ENCODE data around the gene BPGM.
"Not testable (repeated sequence)": the region's sequence is repeated elsewhere in the genome, so short reads cannot be mapped to it uniquely, and the experiment has no call there.

The BPGM gene

DNA sequence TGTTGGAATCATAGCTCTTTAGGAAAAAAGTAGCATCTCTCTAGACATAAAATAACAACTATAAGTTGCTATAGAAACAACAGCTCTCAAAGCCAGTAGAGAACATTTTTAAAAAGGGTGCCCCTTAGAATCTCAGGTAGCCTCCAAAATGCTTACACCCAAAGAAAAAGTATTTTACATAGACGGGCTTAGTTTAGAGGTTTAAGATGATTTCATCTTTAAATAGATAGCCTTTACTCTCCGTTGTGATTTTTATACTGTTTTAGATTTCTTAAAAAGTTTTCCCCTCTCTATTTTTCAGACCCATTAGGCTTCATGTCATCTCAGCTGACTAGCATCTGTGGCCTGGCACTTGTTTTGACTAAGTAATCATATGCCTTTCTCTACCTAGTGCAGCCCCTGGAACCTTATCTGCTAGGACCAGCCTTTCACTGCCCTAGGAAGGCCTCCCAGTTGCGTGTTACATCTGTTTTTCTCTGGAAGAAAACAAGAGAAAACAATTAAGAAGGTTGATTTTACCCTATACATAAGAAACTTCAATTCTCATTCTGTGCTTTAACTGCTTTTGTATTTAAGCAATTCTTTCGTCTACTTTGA, 6.9 kb upstream of the BPGM start:
- TF ChIP-seq, protein P1, sequence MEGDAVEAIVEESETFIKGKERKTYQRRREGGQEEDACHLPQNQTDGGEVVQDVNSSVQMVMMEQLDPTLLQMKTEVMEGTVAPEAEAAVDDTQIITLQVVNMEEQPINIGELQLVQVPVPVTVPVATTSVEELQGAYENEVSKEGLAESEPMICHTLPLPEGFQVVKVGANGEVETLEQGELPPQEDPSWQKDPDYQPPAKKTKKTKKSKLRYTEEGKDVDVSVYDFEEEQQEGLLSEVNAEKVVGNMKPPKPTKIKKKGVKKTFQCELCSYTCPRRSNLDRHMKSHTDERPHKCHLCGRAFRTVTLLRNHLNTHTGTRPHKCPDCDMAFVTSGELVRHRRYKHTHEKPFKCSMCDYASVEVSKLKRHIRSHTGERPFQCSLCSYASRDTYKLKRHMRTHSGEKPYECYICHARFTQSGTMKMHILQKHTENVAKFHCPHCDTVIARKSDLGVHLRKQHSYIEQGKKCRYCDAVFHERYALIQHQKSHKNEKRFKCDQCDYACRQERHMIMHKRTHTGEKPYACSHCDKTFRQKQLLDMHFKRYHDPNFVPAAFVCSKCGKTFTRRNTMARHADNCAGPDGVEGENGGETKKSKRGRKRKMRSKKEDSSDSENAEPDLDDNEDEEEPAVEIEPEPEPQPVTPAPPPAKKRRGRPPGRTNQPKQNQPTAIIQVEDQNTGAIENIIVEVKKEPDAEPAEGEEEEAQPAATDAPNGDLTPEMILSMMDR (IDR thresholded peaks at IDR 0.05; ENCODE audit: insufficient read depth, missing control alignments), result no peak
- no peak for DNase-seq (ENCODE audit: insufficient read length, low spot score)
- no peak for FAIRE-seq

DNA sequence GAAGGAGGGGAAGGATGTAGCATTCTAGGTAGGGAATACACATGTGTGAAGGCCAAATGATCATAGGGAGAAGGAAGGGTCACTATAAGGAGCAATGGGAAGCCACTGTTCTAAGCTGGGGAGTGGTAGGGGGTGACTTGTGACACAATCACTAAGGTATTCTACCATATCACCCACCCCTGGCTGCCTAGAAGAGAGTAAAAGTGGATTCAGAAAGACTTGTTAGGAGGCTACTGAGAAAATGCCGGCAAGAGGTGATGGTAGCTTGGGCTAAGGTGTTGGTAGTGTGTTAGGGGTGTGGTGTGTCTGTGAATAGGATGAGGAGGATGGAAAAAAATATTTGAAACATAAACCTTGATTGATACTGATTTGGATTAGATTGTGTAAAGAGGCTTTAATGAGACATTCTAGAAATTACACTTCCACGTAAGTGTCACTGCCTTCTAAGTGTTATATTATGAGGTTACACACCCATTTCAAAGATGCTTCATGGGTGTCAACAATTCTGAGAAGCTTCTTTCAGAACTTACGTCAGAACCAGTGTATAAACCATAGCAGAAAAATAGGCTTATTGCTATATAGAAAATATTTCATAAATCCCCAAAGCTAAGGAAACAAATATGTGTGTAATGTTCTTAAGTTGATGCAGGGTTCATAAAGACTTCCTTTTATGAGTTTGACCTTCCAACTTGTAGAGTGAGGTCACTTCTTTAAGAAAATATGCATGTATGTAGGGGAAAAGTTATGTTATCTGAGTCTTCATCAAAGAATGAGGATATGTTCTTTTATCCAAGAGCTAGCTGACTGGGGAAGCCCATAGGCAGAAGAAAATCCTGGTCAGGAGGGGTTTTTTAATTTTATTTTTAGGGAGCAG, 5.6 kb upstream of the BPGM start:
- TF ChIP-seq, protein P1 (IDR thresholded peaks at IDR 0.05; ENCODE audit: insufficient read depth, missing control alignments), result no peak
- no peak for DNase-seq (ENCODE audit: insufficient read length, low spot score)
- FAIRE-seq, result no peak

DNA sequence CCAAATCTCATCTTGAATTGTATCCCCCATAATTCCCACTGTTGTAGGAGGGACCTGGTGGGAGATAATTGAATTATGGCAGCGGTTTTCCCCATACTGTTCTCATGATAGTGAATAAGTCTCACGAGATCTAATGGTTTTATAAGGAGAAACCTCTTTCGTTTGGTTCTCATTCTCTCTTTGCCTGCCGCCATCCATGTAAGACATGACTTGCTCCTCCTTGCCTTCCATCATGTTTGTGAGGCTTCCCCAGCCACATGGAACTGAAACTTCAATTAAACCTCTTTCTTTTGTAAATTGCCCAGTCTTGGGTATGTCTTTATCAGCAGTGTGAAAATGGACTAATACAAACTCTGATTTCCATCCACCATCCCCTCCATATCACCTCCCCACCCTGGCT, 4.7 kb upstream of the BPGM start:
- FAIRE-seq; DNase-seq (ENCODE audit: insufficient read length, low spot score): not testable (repeated sequence)

DNA sequence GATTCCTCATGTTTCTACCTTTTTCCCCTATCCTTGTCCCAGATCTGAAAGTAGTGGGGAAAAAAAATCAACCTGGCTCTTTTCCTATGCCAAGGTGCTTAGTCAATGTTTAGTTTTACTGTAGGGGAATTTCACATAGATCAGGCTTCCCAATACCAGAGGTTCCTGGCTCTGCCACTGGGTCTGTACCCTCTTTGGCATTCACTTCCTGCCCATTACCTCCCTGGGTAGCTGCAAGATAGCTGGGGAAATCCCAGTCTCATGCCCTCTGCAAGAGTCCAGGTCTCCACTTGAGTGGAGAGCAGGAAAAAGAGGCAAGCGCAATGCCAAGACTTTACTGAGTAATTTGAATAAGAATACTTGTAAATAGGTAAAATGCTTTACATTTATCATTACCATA, 3.5 kb upstream of the BPGM start:
- FAIRE-seq (no peak), DNase-seq (ENCODE audit: insufficient read length, low spot score) (no peak)
- TF ChIP-seq, protein P1 (IDR thresholded peaks at IDR 0.05; ENCODE audit: insufficient read depth, missing control alignments), result no peak

DNA sequence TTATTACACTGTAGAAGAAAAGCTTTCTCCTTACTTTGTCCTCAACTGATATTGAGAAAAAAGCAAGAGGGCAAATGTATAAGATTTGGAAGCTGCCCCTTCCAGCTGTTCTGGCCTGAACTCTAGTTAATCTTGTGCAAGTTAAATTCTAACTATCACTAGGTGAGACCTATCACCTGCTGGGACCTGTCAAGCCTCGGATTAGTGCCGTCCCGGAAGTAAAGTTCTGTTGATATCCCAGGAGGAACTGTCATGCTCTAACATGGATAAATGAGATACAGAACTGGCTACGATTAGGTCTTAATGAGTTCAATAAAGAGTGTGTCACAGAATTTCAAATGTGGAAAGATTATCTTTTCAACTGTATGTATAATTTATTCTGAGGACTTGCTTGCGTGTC, 1.2 kb upstream of the BPGM start:
- FAIRE-seq (no peak), DNase-seq (ENCODE audit: insufficient read length, low spot score) (no peak)
- TF ChIP-seq, protein P1 (IDR thresholded peaks at IDR 0.05; ENCODE audit: insufficient read depth, missing control alignments), result no peak

DNA sequence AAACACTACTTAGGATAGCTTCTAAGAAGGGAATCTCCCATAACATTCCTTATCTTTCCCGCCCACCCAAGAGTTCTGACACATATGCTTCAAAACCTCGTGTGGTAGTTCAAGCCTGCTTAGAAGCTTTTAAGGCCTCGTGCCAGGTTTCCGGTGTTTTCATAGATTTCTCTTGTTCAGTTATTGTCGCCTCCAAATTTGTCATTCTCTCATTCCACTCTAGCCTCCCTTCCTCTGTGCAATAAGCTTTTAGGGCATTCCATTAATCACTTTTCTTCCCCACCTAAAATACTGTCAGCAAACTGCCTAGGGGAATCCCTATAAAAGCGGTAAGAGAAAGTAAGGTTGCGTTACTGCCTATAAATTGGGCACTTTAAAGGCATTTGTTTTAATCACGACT, 718 bp upstream of the BPGM start:
- no peak for DNase-seq (ENCODE audit: insufficient read length, low spot score)
- TF ChIP-seq, protein P1 (IDR thresholded peaks at IDR 0.05; ENCODE audit: insufficient read depth, missing control alignments), result no peak
- FAIRE-seq, result no peak

DNA sequence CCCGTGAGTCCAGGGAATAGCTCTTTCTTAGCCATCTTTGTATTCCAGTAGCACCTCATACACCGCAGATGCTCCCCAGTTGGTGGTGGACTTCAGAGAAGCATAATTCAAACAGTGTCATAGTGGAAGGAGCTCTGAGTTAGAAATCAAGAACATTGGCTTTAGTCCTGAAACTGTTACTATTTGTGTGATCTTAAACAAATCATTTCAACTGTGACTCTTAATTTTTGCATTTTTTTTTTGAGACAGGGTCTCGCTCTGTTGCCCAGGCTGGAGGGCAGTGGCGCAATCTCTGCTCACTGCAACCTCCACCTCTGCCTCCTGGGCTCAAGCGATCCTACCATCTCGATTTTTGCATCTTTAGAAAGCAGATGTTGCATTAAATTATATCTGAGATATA, 1.8 kb downstream of the BPGM start:
- FAIRE-seq (no peak), DNase-seq (ENCODE audit: insufficient read length, low spot score) (no peak)
- TF ChIP-seq, protein P1 (IDR thresholded peaks at IDR 0.05; ENCODE audit: insufficient read depth, missing control alignments), result no peak
